Stimulated activated CD8-positive, alpha-beta memory T cell treated with anti-CD3 and anti-CD28 coated beads, Interleukin-15, amount 100 ng/mL, for 4 hours (primary cell): ENCODE data around the gene DNAJC17.

Experiments used
- DNase-seq, 2 donors: peaks; one replicate each; pipeline ENCODE4 v3.0.0-alpha.2; 2020; ENCODE audit warnings: low read depth in 2 of 2

DNAJC17 gene

DNA sequence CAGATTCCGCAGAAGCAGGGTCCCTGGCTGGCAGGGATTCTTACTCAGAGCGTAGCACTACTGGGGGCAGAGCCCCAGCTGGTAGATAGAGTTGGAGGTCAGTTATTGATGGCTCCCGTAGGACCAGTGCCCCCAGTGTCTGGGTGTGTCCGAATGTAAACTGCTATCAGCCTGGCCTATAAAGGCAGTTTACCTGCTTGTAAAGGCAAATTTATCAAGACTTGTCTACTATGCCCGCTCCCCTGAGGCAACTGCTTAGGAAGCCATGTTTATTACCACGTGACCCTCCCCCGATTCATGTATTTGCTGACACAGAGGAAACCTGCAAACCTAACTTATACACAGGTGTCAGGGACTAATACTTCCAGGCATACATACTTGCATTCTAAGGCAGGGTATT is 21.8 kb upstream of the DNAJC17 start:
- no peak for DNase-seq

DNA sequence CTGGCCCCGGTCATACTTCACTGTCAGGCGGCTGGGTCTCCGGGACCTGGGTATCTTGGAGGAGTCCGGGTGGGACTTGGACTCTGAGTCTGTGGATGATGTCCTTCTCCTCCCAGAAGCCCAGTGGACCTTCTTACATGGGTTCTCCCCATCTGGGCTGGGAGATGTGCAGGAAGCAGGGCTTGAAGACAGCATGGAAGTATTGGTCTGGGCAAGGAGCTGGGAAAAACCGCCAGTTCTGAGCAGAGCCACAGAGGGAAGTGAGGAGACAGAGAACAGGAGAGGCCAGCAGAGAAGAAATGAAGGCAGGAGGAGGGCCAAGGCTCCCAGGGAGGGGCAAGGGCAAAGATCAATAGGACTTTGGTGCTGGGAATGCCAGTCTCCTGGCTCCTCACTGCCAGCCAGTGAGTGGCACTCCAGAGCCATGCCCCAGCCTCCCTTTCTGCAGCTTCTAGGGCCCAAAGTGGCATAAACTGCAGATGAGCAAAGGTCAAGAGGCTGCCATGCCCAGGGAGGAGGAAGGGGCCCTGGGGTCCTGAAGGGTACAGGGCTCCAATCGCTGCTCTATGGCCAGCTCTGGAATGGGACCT is 21.3 kb upstream of the DNAJC17 start, which contains the start of gene PPP1R14D:
Gene PPP1R14D, minus strand, starts transcription at position 262 of the 590 bp plus-strand sequence. Its CDS starts 67 bp downstream, at position 195.
- no peak for DNase-seq

DNA sequence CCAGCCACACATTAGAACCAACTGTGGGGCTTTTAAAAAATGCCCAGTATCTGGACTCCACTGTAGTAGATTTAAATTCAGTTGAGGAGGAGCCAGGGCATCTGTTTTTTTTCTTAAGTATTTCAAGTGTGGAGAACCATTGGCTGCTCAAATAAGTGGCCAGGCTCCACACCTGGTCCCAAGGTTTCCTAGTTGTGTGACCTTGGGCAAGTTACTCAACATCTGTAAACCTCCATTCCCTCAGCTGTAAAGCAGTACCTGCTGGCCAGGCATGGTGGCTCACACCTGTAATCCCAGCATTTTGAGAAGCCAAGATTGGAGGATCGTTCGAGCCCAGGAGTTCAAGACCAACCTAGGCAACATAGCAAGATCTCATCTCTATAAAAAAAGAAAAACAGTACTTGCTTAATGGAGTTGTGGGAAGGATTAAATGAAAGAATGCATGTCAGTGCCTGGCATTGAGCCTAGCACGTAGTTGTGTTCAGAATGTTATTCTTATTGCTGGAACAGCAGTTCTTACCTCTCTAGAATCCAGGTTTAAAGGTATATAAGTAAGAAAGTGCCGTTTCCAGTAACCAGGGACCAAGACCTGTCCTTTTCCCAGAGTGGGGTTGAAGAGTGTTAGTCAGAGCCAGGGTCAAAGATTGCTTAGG is 19.3 kb upstream of the DNAJC17 start:
- no peak for DNase-seq

DNA sequence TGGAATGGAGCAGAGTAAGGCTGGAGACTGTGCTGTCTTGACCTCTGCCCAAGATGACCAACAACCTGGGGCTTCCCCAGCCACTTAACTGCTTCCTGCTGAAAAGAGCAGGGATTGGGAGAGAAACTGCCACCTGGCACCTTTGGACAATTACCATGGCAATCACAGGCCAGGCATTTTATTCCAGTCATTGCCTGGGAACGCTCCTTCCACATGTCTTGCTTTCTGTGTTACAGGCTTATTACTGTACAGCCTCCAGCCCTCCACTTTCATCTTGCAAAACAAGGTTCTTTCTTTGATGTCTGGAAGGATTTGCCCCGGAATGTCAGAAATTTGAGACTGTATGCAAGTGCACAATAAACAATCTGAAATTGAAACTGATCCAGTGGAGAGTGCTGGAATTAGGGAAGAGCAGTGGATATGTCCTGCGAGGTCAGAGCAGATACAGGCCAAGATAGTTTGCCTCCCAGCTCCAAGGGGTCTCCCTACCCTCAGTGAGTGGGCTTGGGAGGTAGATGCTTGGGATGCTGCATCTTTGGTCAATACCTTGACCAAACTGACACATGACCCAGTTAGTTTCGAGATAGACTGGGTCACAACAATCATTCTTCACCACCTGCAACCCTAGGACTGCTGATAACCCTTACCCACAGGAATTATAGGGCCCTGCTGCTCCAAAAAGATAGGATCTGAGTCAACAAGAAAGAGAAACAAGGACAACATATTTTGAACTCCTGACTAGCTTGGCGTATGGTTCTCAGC is 18.6 kb upstream of the DNAJC17 start:
- no peak for DNase-seq

DNA sequence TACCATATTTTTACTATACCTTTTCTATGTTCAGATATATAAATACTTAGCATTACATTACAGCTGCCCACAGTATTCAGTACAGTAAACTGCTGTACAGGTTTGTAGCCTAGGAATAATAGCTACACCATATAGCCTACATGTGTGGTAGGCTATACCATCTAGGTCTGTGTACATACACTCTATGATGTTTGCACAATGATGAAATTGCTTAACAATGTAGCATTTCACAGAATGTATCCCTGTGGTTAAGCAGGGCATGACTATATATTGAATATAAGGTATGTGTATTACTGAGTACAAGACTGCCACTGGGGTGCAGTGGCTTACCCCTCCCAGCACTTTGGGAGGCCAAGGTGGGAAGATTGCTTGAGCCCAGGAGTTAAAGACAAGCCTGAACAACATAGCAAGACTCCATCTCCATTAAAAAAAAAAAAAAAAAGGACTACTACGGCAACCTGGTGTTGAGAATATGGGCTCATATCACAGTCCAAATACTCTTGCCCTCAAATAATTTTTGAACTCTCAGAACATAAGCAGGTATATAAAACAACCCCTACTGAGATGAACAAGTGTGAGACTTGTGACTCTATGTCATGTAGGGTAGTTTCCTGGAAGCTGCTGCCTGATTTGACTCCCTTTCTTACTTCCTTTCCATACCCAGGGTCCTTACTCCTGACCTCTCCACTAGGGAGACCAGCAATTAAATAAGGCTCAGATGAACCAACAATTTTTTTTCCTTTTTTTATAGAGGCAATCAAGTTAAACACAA is 16.5 kb upstream of the DNAJC17 start:
- DNase-seq: no peak

DNA sequence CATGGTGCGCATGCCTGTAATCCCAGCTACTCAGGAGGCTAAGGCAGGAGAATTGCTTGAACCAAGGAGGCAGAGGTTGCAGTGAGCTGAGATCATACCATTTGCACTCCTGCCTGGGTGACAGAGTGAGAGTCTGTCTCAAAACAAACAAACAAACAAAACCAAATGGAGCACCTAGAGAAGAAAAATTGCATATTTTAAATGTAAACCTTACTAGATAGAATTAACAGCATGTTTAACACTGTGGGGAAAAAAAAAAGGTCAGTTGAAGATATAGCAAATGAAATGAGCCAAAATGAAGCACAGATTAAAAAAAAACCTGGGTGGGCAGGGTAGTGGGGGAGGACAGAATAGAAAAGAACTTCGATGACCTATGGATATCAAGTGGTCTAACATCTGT is 13.9 kb upstream of the DNAJC17 start:
- DNase-seq: no peak

DNA sequence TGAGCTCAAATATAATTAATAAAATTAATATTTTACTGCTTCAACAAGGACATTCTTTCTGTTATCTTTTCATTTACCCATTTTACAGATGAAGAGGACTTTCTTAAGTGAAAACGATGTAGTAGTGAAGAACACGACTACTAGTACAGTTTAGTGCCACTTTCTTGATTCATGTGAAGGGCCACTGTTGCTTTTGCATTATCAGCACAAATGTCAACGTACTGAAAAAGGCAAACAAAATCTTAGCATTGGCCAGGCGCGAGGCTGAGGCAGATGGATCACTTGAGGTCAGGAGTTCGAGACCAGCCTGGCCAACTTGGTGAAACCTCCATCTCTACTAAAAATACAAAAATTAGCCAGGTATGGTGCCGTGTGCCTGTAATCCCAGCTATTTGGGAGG is 11.8 kb upstream of the DNAJC17 start:
- DNase-seq: no peak

DNA sequence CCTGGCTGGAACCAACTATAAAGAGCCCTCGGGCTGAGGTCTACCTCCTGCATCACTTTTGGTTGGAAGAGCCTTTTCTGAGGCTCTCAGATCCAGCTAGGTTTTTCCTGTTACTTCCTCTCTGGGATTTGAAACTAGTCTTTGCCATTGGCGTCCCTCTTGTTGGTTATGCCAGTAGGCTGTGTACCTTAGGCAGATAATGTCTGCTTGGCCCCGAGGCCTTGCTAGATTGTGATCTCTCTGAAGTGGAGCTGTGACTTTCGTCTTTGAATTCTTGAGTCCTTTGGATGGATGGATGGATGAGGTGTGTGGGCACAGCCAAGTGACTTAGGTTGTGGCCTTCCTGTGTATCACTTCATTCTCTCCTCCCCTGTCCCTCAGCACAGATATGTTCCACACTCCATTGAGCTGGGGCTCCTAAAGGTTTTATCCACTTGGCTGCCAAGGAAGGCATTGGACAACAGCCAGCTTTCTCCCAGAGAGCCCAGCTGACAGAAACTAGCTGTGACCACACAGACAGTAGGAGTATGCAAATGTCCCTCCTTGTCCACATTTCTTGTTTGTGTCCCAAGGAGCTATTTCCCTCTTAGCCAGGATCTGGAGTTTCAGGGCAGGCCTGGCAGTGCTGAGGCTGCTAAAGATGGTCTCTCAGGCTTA is 7.9 kb upstream of the DNAJC17 start:
- no peak for DNase-seq

DNA sequence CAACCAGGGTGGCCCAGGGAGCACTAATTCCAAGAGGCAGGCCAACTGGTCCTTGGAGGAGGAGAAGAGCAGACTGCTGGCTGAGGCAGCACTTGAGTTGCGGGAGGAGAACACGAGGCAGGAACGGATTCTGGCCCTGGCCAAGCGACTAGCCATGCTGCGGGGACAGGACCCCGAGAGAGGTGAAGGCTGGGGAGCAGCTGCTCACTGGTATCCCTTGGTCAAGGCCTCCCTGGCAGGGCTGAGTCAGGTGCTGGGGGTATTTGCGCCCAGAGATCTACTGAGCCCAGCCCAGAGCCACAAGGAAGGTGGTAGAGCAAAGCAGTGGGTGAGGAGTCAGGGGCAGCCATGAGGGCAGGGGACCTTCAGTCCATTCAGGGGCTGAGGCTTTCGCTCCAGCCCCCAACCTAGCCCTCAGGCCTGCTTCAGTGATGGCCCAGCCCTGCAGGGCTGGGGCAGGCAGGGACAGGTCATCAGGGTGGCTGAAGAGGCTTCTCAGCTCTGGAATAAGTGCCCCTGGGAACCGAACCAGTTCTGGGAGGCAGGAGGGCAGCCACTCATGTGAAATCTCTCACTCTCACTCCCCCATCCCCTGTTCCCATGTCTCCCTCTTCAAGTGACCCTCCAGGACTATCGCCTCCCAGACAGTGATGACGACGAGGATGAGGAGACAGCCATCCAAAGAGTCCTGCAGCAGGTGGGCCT is 5.6 kb upstream of the DNAJC17 start:
- no peak for DNase-seq

DNA sequence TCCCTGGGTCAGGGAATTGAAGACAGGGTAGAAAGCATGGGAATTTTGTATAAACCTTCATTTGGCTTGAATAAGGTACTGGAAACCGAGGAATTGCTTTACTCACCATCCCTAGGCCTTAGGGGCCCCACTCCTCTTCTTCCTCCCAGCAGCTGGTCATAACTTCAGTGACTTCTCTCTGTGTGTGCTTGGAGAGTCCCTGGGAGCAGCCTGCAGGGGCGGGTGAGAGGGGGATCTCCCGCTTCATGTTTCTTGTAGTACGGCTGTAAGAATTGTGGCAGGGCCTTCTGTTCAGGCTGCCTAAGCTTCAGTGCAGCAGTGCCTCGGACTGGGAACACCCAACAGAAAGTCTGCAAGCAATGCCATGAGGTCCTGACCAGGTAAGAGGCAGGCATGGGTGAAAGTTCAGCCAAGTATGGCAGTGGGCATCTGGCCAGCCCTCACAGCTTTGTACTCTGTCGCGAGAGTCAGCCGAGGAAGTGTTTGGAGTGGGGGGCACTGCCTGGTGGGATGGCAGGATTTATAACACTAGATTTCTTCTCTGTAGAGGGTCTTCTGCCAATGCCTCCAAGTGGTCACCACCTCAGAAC is 1.7 kb upstream of the DNAJC17 start:
- DNase-seq: no peak

DNA sequence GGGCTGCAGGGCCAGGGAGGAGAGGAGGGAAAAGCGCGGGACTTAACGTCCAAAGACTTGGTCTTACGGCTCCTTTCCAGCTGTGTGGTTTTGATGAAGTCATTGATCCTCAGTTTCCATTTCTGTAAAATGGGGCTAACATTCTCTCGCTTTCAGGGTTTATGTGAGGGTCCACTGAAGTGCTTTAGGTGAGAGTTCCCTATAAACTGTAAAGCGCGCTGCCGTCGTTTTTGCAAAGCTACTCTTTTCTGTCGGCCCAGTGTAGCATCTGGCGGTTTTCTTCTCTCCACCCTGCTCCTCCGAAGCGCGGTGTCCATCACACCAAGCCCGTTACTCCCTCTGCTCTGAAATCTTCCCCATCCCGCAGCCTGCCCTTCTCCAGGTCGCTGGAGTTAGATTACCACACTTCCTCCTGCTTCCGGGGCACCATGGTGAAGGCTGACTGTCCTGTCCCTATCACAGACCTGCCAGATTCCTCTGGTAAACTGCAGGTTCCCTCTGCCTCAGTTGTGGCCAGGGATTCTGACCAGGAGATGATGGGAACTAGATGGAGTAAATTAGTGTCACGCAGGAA is 702 bp upstream of the DNAJC17 start:
- DNase-seq: no peak

DNA sequence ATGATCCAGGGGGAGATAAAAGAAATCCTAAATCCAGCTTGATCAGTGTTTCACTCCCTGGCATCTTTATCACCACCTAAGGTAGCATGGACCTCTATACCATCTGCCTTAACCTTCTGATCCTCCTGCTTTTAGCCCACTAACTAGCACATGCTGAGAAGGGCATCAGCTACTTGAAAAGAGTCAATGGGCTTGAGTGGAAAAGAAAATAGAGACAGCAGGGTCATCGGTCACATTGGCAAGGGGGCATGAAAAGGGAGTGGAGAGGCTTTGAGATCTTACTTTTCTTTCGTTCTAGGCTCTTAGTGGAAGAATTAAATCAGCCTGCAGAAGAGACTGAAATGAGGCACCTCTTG is 623 bp downstream of the DNAJC17 start:
- no peak for DNase-seq

DNA sequence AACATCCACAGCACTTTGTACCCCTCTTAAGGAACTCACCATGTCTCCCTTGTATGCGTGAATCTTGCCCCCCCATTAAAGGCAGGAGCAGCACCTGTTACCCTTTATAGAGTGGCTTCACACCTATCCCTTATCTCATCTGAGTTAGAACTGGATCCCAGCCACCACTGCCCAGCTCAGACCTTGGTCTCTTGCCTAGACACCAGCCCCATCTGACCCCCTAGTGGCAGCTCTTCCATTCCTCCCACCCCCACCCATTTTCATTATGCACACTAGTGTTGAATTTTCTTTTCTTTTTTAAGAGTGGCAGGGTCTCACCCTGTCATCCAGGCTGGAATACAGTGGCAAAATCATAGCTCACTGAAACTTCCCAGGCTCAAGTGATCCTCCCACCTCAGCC is 3.6 kb downstream of the DNAJC17 start:
- DNase-seq: no peak

DNA sequence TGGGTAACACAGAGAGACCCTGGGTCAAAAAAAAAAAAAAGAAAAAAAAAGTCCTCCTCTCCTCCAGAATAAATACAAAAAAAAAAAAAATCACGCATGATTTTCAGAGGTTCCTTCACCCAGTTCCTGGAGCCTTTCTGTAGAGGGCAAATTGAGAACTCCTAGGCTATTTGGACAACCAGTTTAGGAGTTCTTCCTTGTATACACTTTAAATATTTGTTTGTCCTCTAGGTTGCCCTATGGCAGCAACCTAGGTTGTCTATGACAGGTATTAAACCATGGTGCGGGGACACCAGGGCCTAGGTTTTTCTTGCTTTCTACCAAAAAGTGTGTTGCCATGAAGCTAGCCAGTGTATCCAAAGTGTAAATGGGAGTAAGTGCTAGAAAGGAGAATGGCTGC is 4.2 kb downstream of the DNAJC17 start:
- DNase-seq: no peak

DNA sequence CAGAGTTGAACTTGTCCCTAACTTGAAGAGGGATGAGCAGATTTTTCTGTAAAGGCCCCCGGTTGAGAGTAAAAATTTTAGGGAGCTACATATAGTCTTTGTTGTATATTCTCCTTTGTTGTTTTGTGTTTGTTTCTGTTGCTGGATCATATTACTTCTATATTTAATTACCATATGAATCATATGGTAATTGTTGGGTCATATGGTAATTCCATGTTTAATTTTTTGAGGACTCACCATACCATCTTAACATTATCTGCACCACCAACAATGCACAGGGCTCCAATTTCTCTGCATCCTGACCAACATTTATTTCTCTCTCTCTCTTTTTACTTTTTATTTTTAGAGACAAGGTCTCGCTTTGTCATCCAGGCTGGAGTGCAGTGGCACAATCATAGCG is 7.8 kb downstream of the DNAJC17 start:
- DNase-seq: no peak

DNA sequence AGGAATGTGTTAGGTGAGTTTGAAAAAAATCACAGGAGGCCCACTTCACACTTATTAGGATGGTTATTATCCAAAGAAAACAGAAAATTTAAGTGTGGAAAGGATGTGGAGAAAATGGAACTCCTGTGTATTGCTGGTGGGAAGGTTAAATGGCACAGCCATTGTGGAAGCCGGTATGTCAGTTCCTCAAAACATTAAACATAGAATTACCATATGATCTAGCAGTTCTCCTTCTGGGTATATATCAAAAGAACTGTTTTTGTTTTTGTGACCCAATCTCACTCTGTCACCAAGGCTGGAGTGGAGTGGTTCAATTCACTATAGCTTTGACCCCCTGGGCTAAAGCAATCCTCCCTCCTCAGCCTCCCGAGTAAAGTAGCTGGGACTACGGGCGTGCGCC is 10.8 kb downstream of the DNAJC17 start:
- DNase-seq: no peak

DNA sequence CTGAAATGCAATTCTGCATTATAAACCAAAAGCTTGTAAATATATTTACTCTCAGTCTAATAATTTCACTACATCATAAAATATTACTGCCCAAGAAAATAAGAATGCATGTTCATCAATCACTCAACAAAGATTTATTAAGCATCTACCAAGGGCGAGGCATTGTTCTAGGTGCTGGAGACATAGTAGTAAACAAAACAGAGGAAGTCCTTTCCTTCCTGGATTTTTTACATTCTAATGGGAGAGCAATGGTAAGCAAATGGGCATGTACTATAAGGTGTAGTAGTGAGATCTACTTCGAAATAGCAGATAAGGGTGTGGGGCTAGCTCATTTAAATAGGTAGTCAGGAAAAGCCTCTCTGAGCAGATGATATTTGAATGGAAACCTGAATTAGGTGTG is 11.2 kb downstream of the DNAJC17 start:
- no peak for DNase-seq

DNA sequence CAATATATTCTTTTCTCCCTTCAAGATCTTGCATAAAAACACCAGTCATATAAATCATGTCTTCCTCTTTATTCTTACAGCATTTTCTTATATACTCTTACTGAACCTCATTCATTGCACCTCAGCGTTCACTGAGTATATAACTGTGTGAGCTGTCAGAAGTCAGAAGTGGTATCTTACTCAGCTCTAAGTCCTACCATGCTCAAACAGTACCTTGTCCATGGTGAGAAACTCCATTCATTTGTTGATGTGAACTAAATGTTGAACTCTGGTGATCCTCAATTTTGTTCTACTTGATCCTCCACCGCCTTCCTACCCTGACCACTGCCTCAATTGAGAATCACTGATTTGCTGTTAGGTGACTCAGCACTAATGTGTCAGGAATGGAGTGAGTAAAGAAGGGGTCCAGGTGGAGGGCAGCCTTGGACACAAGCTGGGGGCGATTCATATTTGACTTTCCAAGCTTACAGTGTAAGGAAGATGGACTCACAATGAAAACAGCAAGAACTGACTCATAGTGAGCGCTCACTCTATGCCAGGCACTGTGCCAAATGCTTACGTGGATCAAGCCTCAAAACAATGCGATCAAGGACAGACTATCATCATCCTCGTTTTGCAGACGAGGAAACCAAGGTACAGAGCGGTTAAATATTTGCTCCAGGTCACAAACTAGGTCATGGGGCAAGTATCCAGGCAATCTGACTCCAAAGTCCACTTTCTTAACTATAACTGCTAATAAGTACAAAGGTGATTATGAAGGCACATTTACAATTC is 13.9 kb downstream of the DNAJC17 start:
- no peak for DNase-seq

DNA sequence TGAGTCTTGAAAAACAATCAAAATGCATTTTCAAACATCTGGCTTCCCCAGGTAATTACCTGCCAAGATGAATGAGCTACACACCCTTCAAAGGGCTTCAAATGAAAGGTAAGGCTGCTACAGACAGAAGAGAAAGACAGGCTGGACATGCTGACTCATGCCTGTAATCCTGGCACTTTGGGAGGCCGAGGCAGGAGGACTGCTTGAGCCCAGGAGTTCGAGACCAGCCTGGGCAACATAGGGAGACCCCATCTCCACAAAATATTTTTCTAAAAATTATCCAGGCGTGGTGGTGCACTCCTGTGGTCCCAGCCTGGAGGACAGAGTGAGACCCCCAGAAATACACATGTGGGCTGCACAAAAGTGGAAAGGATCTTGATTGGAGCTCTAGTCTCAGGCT is 14.9 kb downstream of the DNAJC17 start:
- DNase-seq: no peak

DNA sequence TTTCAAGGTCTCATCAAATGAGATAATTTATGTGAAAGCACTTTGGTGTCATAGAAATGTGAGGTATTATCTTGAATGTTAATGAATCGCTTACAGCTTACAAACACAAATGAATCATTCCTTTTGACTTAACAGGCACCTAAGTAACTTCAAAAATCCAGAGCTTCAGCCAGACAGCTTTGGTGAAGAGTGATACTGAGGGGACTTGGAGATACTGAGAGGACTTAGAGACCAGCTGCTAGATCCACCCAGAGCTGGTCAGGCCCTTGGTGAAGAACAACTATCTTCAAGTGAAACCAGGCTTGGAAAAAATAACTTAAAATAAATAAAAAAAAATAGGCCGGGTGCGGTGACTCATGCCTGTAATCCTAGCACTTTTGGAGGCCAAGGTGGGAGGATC is 16.6 kb downstream of the DNAJC17 start:
- no peak for DNase-seq
